Keratinocyte (primary cell): Measurements from ENCODE around the gene IFNGR1. TPM values are rescaled to one million over a fixed set of nuclear protein-coding genes. Genes with fewer than 3 reads are reported as not detected.

Experiments used
- DNase-seq: peaks from one replicate; pipeline ENCODE4 v3.0.0-alpha.2; 2011; ENCODE audit warnings: low read depth, missing footprints, low spot score
- FAIRE-seq: peaks from 2 replicates; lab custom pipeline; 2011; peaks lifted over from hg19 to GRCh38; lab: Jason Lieb, UNC
- H2AFZ ChIP-seq: 2 replicates; pipeline ENCODE4 v1.6.0; 2012; ENCODE audit warnings: low read length, control low read depth, inconsistent platforms; ENCODE audit not compliant: control insufficient read depth
- H3K27ac ChIP-seq: 2 replicates; pipeline ENCODE4 v1.5.1; 2011; ENCODE audit warnings: low read length; ENCODE audit not compliant: control insufficient read depth, insufficient read depth
- H3K27me3 ChIP-seq: 3 replicates; pipeline ENCODE4 v1.6.0; 2011; ENCODE audit warnings: low read length; ENCODE audit not compliant: control insufficient read depth, insufficient read depth; ENCODE audit errors: extremely low read depth
- H3K36me3 ChIP-seq, 2 experiments: 2 replicates in 1 of 2; 3 replicates in 1 of 2; pipeline ENCODE4 v1.5.1; 2011; ENCODE audit warnings: low read length in 2 of 2, mild to moderate bottlenecking in 1 of 2; ENCODE audit not compliant: control insufficient read depth in 2 of 2, insufficient read depth in 2 of 2; ENCODE audit errors: extremely low read depth in 1 of 2
- H3K4me1 ChIP-seq: 3 replicates; pipeline ENCODE4 v1.5.1; 2011; ENCODE audit warnings: low read length; ENCODE audit not compliant: control insufficient read depth, insufficient read depth; ENCODE audit errors: extremely low read depth
- H3K4me2 ChIP-seq: 3 replicates; pipeline ENCODE4 v1.6.0; 2011; ENCODE audit warnings: low read depth, low read length; ENCODE audit not compliant: control insufficient read depth, insufficient read depth; ENCODE audit errors: extremely low read depth
- H3K4me3 ChIP-seq, 3 experiments: fragments of 200-600 bp in 1 of 3; sonication (generic) in 1 of 3; 2 replicates in 2 of 3; 3 replicates in 1 of 3; pipeline ENCODE4 v1.5.1; 2011 to 2016; ENCODE audit warnings: low read length in 3 of 3, mild to moderate bottlenecking in 3 of 3, control low read depth in 2 of 3, inconsistent platforms in 1 of 3, low read depth in 1 of 3, mixed read lengths in 1 of 3, mixed run types in 1 of 3, moderate library complexity in 1 of 3; ENCODE audit not compliant: control insufficient read depth in 2 of 3, insufficient read depth in 2 of 3; ENCODE audit errors: extremely low read depth in 1 of 3
- H3K79me2 ChIP-seq: 2 replicates; pipeline ENCODE4 v1.6.0; 2012; ENCODE audit warnings: low read length; ENCODE audit not compliant: control insufficient read depth, insufficient read depth
- H3K9ac ChIP-seq: 3 replicates; pipeline ENCODE4 v1.6.0; 2011; ENCODE audit warnings: low read length; ENCODE audit not compliant: control insufficient read depth, insufficient read depth; ENCODE audit errors: extremely low read depth
- H3K9me1 ChIP-seq: 3 replicates; pipeline ENCODE4 v1.6.0; 2011; ENCODE audit warnings: low read length; ENCODE audit not compliant: control insufficient read depth, insufficient read depth; ENCODE audit errors: extremely low read depth
- H3K9me3 ChIP-seq: 2 replicates; pipeline ENCODE4 v1.5.1; 2012; ENCODE audit warnings: low read depth, low read length; ENCODE audit not compliant: control insufficient read depth
- H4K20me1 ChIP-seq: 3 replicates; pipeline ENCODE4 v1.6.0; 2011; ENCODE audit warnings: low read length; ENCODE audit not compliant: control insufficient read depth, insufficient read depth; ENCODE audit errors: extremely low read depth
- EZH2 ChIP-seq: IDR thresholded peaks from one replicate; pipeline ENCODE4 v1.6.1; 2012; ENCODE audit warnings: inconsistent platforms, mild to moderate bottlenecking, low read length, moderate library complexity
- dilution Hi-C: fragments of 300-500 bp; cut with MboI; formaldehyde crosslinking; loops from one replicate; pipeline ENCODE4 v1.7.0; 2020; ENCODE audit warnings: low sequenced_read_pairs; ENCODE audit not compliant: extremely low pct_ligation_motif_present
- polyA plus RNA-seq, 5 experiments: library from polyadenylated mRNA; depleted of rRNA in 3 of 5; stranded (reverse) in 3 of 5; stranded (forward) in 1 of 5; unstranded in 1 of 5; fragments of >200 nt; gene quantifications; 1 replicate in 1 of 5; 2 replicates in 3 of 5; 3 replicates in 1 of 5; pipeline versions ENCODE4 v1.2.1 to v1.2.3, GENCODE V29; 2011 to 2012; ENCODE audit warnings: missing spikeins in 2 of 5, low read depth in 1 of 5, low replicate concordance in 1 of 5
- TF ChIP-seq, protein P1 (sequence below), 3 experiments: IDR thresholded peaks in 1 of 3; conservative IDR thresholded peaks in 1 of 3; optimal IDR thresholded peaks in 1 of 3; 2 replicates in 2 of 3; 3 replicates in 1 of 3; pipeline versions ENCODE3 to v1.5.1; 2011; ENCODE audit warnings: low read length in 3 of 3, mild to moderate bottlenecking in 3 of 3, moderate library complexity in 2 of 3, control low read depth in 1 of 3, inconsistent platforms in 1 of 3; ENCODE audit not compliant: insufficient read depth in 2 of 3; ENCODE audit errors: extremely low read depth in 1 of 3

The IFNGR1 gene
- polyA plus RNA-seq, 1 donor (not counting 4 experiments of a cell fraction or from before 2014, with no cell fraction given) = 109 TPM

DNA sequence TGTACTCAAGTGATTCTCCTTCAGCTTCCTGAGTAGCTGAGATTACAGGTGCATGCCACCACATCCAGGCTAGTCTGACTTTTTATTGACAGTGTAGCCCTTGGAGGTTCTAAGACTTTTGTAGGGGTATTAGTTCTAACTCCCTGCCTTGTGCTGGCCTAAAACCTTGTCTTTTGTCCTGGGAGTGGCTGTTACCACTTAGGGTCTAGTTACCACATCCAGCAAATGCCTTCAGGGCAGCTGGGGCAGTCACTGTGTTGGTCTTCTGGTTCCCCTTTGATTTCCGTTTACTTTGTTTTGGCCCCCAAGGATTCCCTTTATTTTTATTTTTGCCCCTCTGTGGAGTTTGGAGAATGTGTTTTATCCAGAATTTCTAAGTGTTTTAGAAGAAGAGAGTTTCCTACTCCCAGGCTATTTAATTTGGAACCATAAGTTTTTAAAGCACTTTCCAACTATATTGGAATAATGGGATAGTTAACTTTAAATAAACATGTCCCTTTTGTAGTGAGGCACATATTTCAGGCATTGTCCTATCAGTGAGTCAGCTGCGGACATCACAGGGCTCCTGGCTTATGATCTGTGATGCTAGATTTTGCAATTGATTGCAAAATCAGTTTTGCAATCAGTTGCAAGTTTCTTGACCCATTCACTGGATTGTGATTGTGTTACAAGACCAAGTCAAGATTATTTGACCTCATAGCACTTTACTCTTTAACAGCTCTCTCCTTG, 70.7 kb downstream of the IFNGR1 start:
- H3K9ac ChIP-seq = no peak overlapping the region
- no peaks in the 10 kb centered on the region for H3K27me3 ChIP-seq
- H3K79me2 ChIP-seq = no peaks in the 10 kb centered on the region
- peak; percentile 69 for FAIRE-seq
- H3K9me1 ChIP-seq = no peaks in the 10 kb centered on the region
- no peak overlapping the region for H3K4me3 ChIP-seq
- H3K4me2 ChIP-seq = no peak overlapping the region
- no peaks in the 10 kb centered on the region for H4K20me1 ChIP-seq
- H2AFZ ChIP-seq = no peak overlapping the region
- H3K4me1 ChIP-seq = no peaks in the 10 kb centered on the region
- no peak for DNase-seq
- no peaks in the 10 kb centered on the region for H3K9me3 ChIP-seq
- no peak overlapping the region for H3K27ac ChIP-seq
- TF ChIP-seq, protein P1, sequence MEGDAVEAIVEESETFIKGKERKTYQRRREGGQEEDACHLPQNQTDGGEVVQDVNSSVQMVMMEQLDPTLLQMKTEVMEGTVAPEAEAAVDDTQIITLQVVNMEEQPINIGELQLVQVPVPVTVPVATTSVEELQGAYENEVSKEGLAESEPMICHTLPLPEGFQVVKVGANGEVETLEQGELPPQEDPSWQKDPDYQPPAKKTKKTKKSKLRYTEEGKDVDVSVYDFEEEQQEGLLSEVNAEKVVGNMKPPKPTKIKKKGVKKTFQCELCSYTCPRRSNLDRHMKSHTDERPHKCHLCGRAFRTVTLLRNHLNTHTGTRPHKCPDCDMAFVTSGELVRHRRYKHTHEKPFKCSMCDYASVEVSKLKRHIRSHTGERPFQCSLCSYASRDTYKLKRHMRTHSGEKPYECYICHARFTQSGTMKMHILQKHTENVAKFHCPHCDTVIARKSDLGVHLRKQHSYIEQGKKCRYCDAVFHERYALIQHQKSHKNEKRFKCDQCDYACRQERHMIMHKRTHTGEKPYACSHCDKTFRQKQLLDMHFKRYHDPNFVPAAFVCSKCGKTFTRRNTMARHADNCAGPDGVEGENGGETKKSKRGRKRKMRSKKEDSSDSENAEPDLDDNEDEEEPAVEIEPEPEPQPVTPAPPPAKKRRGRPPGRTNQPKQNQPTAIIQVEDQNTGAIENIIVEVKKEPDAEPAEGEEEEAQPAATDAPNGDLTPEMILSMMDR (optimal IDR thresholded peaks at IDR 0.05 in 1 of 3, IDR thresholded peaks at IDR 0.05 in 1 of 3, conservative IDR thresholded peaks at IDR 0.05 in 1 of 3; ENCODE audit: extremely low read depth in 1 of 3, insufficient read depth in 2 of 3, low read length in 3 of 3) = no peak
- TF ChIP-seq EZH2 = no peak
- no peaks in the 10 kb centered on the region for H3K36me3 ChIP-seq
- dilution Hi-C loops = no loop called here

Other genes starting within 250 kb of the IFNGR1 start
- gene IL20RA, start 174.4 kb downstream of the IFNGR1 start, polyA plus RNA-seq = 1.2 to 1.5 TPM (median 1.3 TPM) in 3 replicates
- gene IL22RA2, start 45.7 kb downstream of the IFNGR1 start, polyA plus RNA-seq = 0.01 to 0.03 TPM in 2 of 3 replicates, not detected in the other